Germinal center (tissue), 1 donor: ENCODE measurements around the gene ZC3HAV1.
"Not testable (repeated sequence)": the region's sequence is repeated elsewhere in the genome, so short reads cannot be mapped to it uniquely, and the experiment has no call there.

ENCODE experiments used
- DNase-seq: peaks from one replicate; pipeline ENCODE4 v3.0.0; 2012; ENCODE audit warnings: mixed read lengths, low spot score

ZC3HAV1 gene

GRCh38 chr7:139086454-139086853, 23.1 kb downstream of the ZC3HAV1 start:
- DNase-seq = no peak

GRCh38 chr7:139084709-139085108, 24.8 kb downstream of the ZC3HAV1 start:
- no peak for DNase-seq

GRCh38 chr7:139081584-139081983, 27.9 kb downstream of the ZC3HAV1 start:
- DNase-seq = no peak

GRCh38 chr7:139080905-139081304, 28.6 kb downstream of the ZC3HAV1 start:
- no peak for DNase-seq

GRCh38 chr7:139079861-139080260, 29.7 kb downstream of the ZC3HAV1 start:
- DNase-seq = no peak

- DNase-seq = no peak
These were observed 30.6 kb downstream of the ZC3HAV1 start for GRCh38 chr7:139078911-139079310.

- no peak for DNase-seq
These were observed 31.1 kb downstream of the ZC3HAV1 start for GRCh38 chr7:139078399-139078798.

- DNase-seq = not testable (repeated sequence)
These were observed 31.8 kb downstream of the ZC3HAV1 start for GRCh38 chr7:139077706-139078105.

- DNase-seq = no peak
These were observed 33.4 kb downstream of the ZC3HAV1 start for GRCh38 chr7:139075871-139076686.

GRCh38 chr7:139075031-139075652, 34.4 kb downstream of the ZC3HAV1 start:
- peak; percentile 71 for DNase-seq

- no peak for DNase-seq
These were observed 36.7 kb downstream of the ZC3HAV1 start for GRCh38 chr7:139072796-139073195.

GRCh38 chr7:139071680-139072079, 37.8 kb downstream of the ZC3HAV1 start:
- no peak for DNase-seq

- no peak for DNase-seq
These were observed 40.7 kb downstream of the ZC3HAV1 start for GRCh38 chr7:139068544-139069399.

GRCh38 chr7:139066315-139066714, 43.2 kb downstream of the ZC3HAV1 start:
- DNase-seq = no peak

- DNase-seq = no peak
These were observed 44.2 kb downstream of the ZC3HAV1 start for GRCh38 chr7:139065323-139065722.

GRCh38 chr7:139061416-139061815, 48.1 kb downstream of the ZC3HAV1 start:
- no peak for DNase-seq

- no peak for DNase-seq
These were observed 48.8 kb downstream of the ZC3HAV1 start for GRCh38 chr7:139060695-139061237.

GRCh38 chr7:139059905-139060304, 49.6 kb downstream of the ZC3HAV1 start:
- no peak for DNase-seq

- DNase-seq = no peak
These were observed 50.6 kb downstream of the ZC3HAV1 start for GRCh38 chr7:139058943-139059342.

GRCh38 chr7:139055674-139056073, 53.8 kb downstream of the ZC3HAV1 start:
- no peak for DNase-seq

GRCh38 chr7:139054656-139055055, 54.9 kb downstream of the ZC3HAV1 start:
- not testable (repeated sequence) for DNase-seq

GRCh38 chr7:139054101-139054500, 55.4 kb downstream of the ZC3HAV1 start:
- DNase-seq = no peak
